Stimulated activated CD4-positive, alpha-beta T cell treated with anti-CD3 and anti-CD28 coated beads, Interleukin-15, amount 100 ng/mL, for 48 hours (primary cell): ENCODE data around the gene MAP2K2.
"Not testable (repeated sequence)": the region's sequence is repeated elsewhere in the genome, so short reads cannot be mapped to it uniquely, and the experiment has no call there.

Experiments used
- DNase-seq, 2 donors: peaks; one replicate each; pipeline ENCODE4 v3.0.0-alpha.2; 2020; ENCODE audit warnings: low read depth in 2 of 2

Gene MAP2K2

DNA sequence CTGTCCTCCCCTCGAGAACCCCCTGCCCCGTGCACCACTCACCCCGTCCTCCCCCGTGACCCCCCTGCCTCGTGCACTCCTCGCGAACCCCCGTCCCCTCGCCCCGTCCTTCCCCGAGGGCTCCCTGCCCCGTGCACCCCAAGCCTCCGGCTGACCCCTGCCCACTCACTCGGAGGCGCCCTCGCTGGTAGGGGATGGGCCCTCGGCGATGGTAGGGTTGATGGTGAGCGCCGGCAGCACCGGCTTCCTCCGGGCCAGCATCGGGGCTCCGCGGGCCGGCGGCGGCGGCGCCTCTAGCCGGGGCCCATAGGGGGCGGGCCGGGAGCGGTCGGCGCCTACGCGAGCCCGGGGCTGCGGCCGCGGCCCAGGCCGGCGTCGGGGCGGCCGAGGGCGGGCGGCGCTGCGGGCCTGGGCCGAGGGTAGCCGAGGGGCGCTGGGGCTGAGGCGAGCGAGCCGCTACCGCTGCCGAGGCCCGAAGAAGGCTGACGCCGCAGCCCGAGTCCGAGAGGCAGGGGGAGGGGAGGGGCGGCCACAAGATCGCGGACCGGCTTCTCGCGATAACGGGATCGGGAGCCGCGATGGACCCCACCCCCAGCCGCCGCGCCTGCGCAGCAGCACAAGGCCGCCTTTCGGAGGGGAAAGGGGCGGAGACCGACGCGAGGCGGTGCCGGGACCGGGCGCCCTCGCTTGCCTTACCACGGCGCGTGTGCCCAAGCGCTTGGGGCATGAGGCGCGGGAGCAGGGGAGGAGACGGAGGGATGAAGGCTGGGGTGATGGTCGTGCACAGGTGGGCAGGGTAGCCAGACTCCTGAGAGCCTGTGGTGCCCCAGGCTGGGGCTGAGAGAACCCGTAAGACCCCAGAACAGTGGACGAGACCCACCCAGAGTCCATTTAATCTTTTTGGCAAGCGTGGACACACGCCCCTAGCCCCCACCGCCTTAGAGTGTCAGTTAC, at the start of gene MAP2K2:
TSS of gene MAP2K2 (minus strand) at position 508 of the 954 bp plus-strand sequence. CDS start at position 261, 247 bp downstream.
- peak; percentile 94 to 95 for DNase-seq

DNA sequence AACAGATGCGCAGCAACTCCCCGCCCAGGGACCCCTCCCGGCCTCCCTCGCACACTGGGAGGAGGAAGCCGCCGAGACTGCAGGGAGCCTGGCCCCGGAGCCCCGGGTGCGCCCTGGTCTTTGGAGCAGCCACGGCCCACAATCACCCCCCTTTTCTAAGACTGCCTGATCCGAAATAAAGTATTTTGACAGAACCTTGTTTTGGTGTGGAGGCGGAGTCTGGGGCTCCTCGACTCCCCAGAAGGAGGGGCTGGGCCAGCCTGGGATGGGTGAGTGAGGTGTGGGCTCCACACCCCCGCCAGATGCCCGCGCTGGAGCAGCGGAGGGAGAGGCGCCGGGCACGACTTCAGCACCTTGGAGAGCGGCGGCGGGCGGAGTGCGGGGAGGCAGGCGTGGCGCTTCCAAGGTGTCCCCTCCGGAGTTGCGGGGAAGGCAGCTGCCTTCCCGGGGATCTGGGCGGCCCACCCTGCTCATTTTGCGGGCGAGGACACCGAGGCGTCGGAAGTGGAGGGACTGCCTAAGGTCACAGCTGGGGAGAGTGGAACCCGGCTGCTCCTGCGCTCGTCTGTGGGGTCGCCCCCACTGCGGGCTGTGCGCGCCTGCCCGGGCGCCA, 49.0 kb upstream of the MAP2K2 start:
- peak; percentile 27 to 57 for DNase-seq

DNA sequence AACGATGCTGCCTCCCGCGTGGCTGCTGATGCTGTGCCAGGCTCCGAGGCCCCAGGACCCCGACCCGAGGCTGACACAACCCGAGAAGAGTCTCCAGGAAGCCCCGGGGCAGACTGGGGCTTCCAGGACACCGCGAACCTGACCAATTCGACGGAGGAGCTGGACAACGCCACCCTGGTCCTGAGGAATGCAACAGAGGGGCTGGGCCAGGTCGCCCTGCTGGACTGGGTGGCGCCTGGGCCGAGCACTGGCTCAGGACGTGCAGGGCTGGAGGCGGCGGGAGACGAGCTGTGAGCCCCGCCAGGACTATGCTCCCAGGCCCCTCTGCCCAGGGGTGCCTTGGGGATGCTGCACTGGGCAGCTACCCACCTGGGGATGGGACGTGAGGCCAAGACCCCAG, 47.8 kb upstream of the MAP2K2 start:
- no peak for DNase-seq

DNA sequence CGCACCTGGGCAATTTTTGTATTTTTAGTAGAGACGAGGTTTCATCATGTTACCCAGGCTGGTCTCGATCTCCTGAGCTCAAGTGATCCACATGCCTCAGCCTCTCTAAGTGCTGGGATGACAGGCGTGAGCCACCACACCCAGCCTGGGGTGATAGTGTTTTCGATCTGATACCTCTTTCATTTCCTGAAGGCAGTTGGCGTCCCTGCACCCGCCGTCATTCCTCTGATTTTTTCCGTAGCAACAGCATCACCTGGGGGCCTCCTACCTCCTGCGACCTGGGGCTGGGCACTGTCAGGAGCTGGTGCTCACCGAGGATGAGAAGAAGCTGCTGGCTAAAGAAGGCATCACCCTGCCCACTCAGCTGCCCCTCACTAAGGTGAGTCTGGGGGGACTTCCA, 40.3 kb upstream of the MAP2K2 start:
- DNase-seq = no peak

DNA sequence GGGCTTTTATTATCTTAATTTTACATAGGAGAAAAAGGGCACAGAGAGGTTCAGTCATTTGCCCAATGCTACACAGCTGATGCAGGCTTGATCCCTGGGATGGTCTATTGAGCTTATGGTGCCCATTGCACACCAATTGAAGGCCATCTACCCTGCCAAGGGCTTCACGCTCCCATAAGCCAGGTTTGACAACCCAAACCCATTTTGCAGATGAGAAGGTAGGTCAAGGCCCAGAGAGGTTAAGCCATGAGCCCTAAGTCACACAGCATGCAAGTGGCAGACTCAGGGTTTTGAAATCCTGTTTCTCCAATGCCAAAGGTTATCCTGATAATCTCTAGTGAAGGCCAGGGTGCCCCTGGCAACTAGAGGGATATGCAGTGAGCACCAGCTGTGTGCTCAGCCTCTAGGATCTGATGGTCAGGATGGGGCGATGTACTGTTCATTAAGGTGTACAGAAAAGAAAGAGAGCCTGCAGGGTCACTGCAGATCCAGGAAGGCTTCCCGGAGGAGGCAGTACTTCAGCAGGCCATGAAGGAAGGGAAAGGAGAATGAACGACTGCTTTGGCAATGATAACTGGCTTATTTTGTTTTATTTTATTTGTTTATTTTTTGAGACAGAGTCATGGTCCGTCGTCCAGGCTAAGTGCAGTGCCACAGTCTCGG, 37.6 kb upstream of the MAP2K2 start:
- DNase-seq = no peak

DNA sequence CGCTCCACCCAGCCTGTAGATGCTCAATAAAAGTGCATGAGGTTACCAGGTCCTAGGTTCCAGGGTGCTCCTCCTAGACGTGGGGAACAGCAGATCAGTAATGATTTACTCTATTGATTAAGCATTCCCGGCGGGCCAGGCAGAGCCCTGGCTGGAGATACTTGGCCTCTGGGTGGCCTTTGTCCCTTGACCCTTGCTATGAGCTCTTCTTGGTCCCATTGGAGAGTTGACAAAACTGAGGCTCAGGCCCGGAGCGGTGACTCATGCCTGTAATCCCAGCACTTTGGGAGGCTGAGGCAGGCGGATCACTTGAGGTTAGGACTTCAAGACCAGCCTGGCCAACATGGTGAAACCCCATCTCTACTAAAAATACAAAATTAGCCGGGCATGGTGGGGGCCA, 34.0 kb upstream of the MAP2K2 start:
- not testable (repeated sequence) for DNase-seq

DNA sequence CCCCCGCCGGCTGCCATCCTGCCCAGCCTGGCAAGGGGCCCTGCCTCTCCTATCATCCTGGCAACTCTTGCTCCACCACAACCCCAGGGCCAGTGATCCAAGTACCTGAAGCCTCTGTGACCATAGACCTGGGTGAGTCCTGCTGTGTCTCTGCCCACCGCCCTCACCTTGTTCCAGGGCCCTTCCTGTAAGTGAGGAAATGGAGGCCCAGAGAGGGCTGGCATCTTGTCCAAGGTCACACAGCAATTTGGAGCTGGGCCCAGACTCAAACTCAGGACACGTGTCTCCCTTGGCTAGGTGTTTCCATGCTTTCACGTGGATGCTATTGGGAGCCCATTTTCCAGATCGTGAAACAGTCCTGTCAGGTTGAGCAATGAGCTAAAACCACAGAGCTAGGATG, 33.2 kb upstream of the MAP2K2 start:
- no peak for DNase-seq

DNA sequence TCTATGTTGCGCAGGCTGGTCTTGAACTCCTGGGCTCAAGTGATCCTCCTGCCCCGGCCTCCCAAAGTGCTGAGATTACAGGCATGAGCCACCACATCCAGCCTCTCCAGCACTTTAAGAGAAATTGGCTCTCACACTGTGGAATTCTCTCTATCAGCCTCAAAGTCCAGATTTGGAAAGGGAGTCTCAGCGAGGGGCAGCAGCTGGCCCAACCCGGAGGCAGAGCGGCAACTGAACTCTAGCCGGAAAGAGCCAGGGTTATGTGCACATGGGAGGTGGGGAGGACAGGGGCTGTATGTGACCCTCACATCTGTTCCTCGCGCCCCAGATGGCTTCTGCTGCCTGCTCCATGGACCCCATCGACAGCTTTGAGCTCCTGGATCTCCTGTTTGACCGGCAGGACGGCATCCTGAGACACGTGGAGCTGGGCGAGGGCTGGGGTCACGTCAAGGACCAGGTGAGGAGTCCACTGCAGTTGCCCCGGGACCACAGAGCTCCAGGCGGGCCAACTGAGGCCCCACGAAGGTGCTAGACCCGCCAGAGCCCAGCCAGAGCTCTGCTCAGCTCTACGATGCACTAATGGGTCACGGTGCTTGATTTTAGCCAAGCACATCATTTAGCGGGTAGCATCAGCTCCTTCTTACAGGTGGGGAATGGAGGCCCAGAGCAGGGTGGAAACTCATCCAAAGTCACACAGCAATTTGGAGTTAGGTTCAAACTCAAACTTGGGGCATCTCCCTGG, 30.8 kb upstream of the MAP2K2 start:
- no peak for DNase-seq

DNA sequence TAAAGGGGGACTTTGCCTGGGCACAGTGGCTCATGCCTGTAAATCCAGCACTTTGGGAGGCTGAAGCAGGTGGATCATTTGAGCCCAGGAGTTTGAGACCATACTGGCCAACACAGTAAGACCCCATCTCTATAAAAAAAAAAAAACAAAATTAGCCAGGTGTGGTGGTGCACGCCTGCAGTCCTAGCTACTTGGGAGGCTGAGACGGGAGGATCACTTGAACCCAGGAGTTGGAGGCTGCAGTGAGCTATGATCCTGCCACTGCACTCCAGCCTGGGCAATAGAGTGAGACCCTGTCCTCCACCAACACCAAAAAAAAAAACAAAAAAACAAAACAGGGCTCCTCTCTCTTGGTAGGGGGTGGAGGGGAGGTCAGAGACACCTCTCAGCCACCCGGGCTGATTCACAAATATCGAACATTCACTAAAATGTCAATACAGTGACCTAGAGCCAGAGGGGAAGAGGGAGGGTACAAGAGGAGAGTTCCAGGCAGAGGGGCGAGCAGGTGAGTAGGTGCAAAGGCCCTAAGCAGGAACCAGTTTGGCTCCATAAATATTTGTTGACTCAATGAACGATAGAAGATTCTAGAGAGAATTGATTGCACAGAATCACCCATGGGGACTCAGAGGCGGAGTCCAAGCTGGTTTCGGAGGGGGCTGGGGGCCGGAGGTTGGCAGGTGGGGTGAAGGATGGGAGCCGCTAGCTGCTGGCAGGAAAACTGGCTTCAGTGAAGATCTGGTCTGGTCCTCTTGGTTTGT, 28.5 kb upstream of the MAP2K2 start:
- DNase-seq = no peak

DNA sequence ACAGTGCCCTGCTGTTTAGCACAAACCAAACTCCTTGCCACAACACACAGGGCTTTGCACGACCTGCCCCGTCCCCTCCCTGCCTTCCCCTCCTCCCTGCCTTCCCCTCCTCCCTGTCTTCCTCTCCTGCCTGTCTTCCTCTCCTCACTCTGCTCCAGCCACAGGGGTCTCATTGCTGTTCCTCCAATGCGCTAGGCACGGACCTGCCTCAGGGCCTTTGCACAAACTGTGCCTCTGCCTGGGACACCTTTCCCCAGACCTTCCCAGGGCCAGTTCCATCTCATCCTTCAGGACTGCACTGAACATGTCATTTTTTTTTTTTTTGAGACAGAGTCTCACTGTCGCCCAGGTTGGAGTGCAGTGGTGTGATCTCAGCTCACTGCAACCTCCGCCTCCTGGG, 27.7 kb upstream of the MAP2K2 start:
- no peak for DNase-seq

DNA sequence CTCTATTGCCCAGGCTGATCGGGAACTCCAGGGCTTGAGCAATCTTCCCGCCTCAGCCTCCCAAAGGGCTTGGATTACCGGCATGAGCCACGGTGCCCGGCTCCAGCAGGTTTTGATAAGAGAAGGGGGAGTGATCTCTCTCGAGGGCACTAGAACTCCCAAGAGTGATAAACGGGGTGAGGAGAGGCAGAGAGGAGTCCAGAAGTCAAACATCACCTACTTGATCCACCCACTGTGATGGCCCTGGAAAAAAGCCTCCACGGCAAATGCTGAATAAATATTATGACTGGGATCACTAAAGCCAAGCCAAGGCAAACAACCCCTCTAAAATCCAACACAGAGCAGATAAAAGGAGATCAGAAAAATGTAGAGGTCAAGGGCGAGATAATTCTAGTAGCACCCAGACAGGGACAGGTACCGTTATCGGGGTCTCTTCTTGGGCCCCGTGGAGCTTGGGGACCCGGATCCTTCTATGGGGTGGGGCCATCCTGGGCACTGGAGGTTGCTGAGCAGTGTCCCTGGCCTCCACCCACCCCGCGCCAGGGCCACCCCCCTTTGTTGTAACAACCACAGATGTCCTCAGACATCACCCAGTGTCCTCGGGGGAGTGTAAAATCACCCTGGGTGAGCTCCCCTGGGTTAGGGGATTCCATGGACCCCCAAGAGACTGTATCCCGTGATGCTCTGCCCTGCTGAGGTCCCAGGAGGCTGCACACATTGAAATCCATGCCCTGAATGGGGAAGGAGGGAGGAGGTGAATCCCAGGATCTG, 25.8 kb upstream of the MAP2K2 start:
- no peak for DNase-seq

DNA sequence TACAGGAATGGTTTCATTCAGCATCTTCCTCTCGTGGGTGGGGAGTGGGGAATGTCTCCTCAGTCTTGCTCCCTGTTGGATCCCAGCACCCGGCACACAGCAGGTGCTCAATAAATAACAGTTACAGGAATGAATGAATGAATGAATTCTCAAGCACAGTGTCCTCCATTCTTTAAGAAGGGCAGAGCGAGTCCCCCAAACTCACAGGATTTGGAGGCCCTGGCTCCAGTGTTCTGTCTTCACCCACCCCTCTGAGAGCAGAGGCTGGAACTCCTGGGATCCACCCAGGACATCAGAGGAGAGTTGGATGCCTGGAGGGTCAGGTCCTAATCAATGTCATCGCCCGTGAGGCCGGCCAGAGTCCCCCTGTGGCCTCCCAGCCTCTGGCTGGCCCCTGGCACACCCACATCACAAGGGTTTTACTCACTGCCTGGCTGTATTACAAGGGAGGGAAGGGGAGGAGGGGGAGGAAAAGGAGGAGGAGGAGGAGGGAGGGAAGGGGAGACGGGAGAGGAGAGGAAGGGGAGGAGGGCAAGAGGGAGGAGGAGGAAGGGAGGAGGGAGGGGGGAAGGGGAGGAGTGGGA, 20.8 kb upstream of the MAP2K2 start:
- no peak for DNase-seq

GRCh38 chr19:4142916-4143315, 19.0 kb upstream of the MAP2K2 start:
- not testable (repeated sequence) for DNase-seq

- no peak for DNase-seq
Observed at GRCh38 chr19:4140237-4140711, 16.4 kb upstream of the MAP2K2 start.

GRCh38 chr19:4139614-4140236, 15.8 kb upstream of the MAP2K2 start:
- DNase-seq = peak; percentile 77 to 85

DNA sequence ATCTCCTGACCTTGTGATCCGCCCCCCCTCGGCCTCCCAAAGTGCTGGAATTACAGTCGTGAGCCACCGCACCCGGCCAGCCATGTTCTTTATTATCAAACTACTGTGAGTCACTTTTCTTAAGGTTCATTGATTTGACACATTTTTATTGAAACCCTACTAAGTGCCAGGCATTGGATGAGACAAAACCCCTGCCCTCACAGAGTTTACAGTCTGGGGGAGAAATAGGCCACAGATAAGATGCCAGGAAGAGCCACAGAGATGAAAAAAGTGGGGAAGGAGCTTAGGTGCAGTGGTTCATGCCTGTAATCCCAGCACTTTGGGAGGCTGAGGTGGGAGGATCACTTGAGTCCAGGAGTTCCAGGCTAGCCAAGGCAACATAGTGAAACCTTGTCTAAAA, 14.5 kb upstream of the MAP2K2 start:
- DNase-seq = no peak

GRCh38 chr19:4136680-4137088, 12.8 kb upstream of the MAP2K2 start:
- DNase-seq = no peak

DNA sequence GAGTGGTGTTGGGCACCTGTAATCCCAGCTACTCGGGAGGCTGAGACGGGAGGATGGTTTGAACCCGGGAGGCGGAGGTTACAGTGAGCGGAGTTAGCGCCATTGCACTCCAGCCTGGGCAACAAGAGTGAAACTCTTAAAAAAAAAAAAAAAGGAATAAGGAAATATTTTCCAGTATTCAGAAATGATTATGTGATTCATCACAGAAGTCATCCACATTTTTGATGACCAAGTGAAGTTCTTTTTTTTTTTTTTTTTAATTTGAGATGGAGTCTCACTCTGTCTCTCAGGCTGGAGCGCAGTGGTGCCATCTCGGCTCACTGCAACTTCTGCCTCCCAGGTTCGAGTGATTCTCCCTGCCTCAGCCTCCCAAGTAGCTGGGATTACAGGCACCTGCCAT, 11.5 kb upstream of the MAP2K2 start:
- not testable (repeated sequence) for DNase-seq

DNA sequence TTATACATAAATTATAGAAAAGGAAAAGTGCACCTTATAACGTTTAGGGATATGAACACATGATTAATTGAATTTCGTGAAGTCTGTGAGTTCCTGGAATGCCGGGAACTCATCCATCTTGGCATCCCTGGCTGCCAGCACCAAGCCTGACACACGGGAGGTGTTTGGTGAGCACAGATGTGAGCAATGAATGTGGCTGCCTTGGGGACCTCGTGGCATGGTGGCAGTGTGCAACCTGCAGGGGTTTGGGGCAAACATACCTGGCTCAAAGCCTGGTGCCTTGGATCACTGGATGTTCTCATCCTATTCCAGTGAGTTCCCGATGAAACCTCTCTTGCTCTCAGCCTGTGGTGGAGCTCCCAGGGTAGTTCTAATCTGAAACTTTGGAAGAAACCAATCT, 10.4 kb upstream of the MAP2K2 start:
- DNase-seq = no peak
